ENCODE data around the gene ZFYVE28.

DNA sequence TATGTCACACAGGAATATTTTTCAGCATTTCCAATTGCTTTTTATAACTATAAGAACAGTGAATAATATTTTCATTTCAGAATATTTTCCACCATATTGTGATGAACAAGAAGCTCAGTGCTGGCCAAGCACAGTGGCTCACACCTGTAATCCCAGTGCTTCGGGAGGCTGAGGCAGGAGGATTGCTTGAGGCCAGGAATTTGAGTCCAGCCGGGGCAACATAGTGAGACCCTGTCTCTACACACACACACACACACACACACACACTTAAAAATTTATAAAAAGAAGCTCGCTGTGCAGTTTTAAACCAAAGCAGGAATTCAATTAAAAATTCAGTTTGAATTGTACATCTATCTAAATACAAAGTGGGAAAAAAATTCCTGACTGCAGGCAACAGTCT, 3.2 kb downstream of the ZFYVE28 start:
- TF ChIP-seq SP1 (IDR thresholded peaks at IDR 0.05) (no peak), BHLHE40 (IDR thresholded peaks at IDR 0.05; ENCODE audit: borderline replicate concordance) (no peak), FOXM1 (IDR thresholded peaks at IDR 0.05; ENCODE audit: borderline replicate concordance) (no peak), TARDBP (IDR thresholded peaks at IDR 0.05) (no peak), SUZ12 (IDR thresholded peaks at IDR 0.05) (no peak), ARNT (IDR thresholded peaks at IDR 0.05) (no peak), ELF4 (IDR thresholded peaks at IDR 0.05) (no peak), L3MBTL2 (conservative IDR thresholded peaks at IDR 0.05) (no peak), FOXK2 (IDR thresholded peaks at IDR 0.05) (no peak), FOXA1 (IDR thresholded peaks at IDR 0.05) (no peak), NFRKB (IDR thresholded peaks at IDR 0.05) (no peak), ZNF384 (IDR thresholded peaks at IDR 0.05) (no peak)
- TF ChIP-seq, protein P1, sequence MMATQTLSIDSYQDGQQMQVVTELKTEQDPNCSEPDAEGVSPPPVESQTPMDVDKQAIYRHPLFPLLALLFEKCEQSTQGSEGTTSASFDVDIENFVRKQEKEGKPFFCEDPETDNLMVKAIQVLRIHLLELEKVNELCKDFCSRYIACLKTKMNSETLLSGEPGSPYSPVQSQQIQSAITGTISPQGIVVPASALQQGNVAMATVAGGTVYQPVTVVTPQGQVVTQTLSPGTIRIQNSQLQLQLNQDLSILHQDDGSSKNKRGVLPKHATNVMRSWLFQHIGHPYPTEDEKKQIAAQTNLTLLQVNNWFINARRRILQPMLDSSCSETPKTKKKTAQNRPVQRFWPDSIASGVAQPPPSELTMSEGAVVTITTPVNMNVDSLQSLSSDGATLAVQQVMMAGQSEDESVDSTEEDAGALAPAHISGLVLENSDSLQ (IDR thresholded peaks at IDR 0.05) = no peak

Data from HEK293T (cell line).